Measurements from ENCODE around the gene PSTPIP2. TPM values are rescaled to one million over a fixed set of nuclear protein-coding genes. Genes with fewer than 3 reads are reported as not detected.

PSTPIP2 gene
- total RNA-seq, 4 donors from 2014 or later, result 6.5 to 10.7 (median 8.7) TPM

DNA sequence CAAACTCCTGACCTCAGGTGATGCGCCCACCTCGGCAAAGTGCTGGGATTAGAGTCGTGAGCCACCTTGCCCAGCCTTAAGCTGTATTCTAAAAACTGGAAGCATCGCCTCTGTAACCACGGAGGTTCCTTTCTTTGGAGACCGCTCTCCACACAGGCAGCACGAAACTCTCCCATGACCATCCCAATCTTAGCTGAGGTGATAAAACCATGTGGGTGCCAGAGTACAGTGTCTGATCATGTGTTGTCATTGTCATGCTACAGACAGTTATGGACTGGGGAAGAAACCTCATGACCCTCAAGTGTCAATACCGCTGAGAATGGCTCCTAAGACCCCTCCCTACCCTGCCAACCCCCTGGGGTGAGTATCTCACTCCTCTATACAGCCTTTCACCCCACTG is 63.5 kb downstream of the PSTPIP2 start:
- WGBS, 2 donors (ENCODE audit: low coverage in 1 of 2), result 100% methylated on average over 1 to 3 of the region's 8 CpGs
- peaks cover 0 to 34% of the 10 kb centered on the region in 2 donors for H3K36me3 ChIP-seq
- no peak overlapping the region for H3K4me3 ChIP-seq
- no peak overlapping the region for H3K27ac ChIP-seq
- no peaks in the 10 kb centered on the region for H3K4me1 ChIP-seq
- no peaks in the 10 kb centered on the region for H3K9me3 ChIP-seq
- H3K27me3 ChIP-seq, result no peaks in the 10 kb centered on the region
- TF ChIP-seq EP300 (IDR thresholded peaks at IDR 0.05), result no peak
- ATAC-seq, result no peak

- no peak for ATAC-seq
- 91 to 98% methylated on average over 3 to 5 of the region's 5 CpGs for WGBS, 2 donors (ENCODE audit: low coverage in 1 of 2)
- Histone ChIP-seq H3K4me1 (no peaks in the 10 kb centered on the region), H3K27me3 (no peaks in the 10 kb centered on the region), H3K4me3 (no peak overlapping the region), H3K36me3 (peaks cover 0 to 34% of the 10 kb centered on the region in 2 donors), H3K9me3 (peaks cover 0 to 9% (median 0%) of the 10 kb centered on the region in 3 donors), H3K27ac (no peak overlapping the region)
- TF ChIP-seq, protein P1, sequence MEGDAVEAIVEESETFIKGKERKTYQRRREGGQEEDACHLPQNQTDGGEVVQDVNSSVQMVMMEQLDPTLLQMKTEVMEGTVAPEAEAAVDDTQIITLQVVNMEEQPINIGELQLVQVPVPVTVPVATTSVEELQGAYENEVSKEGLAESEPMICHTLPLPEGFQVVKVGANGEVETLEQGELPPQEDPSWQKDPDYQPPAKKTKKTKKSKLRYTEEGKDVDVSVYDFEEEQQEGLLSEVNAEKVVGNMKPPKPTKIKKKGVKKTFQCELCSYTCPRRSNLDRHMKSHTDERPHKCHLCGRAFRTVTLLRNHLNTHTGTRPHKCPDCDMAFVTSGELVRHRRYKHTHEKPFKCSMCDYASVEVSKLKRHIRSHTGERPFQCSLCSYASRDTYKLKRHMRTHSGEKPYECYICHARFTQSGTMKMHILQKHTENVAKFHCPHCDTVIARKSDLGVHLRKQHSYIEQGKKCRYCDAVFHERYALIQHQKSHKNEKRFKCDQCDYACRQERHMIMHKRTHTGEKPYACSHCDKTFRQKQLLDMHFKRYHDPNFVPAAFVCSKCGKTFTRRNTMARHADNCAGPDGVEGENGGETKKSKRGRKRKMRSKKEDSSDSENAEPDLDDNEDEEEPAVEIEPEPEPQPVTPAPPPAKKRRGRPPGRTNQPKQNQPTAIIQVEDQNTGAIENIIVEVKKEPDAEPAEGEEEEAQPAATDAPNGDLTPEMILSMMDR (IDR thresholded peaks at IDR 0.05), result no peak
- TF ChIP-seq EP300 (IDR thresholded peaks at IDR 0.05), result no peak
- no peak for TF ChIP-seq POLR2AphosphoS5 (IDR thresholded peaks at IDR 0.05)
- no peak for TF ChIP-seq POLR2A (IDR thresholded peaks at IDR 0.05)
These were observed 64.9 kb downstream of the PSTPIP2 start for GRCh38 chr18:46007165-46007564.

- 80% methylated on average over 1 of the region's 1 CpG; no CpG with 5 or more reads in 1 of the 2 donors for WGBS, 2 donors (ENCODE audit: low coverage in 1 of 2)
- H3K4me1 ChIP-seq, result no peaks in the 10 kb centered on the region
These were observed 69.1 kb downstream of the PSTPIP2 start for GRCh38 chr18:46002934-46003333.

GRCh38 chr18:46001892-46002291 is 70.2 kb downstream of the PSTPIP2 start:
- Histone ChIP-seq H3K27me3 (no peaks in the 10 kb centered on the region), H3K36me3 (no peaks in the 10 kb centered on the region), H3K4me3 (no peak overlapping the region), H3K27ac (no peak overlapping the region), H3K9me3 (peaks cover 0 to 14% (median 0%) of the 10 kb centered on the region in 3 donors), H3K4me1 (no peaks in the 10 kb centered on the region)
- no peak for ATAC-seq
- TF ChIP-seq, protein P1 (IDR thresholded peaks at IDR 0.05), result no peak
- TF ChIP-seq POLR2AphosphoS5 (IDR thresholded peaks at IDR 0.05), result no peak
- no peak for TF ChIP-seq POLR2A (IDR thresholded peaks at IDR 0.05)
- TF ChIP-seq EP300 (IDR thresholded peaks at IDR 0.05), result no peak
- 90 to 94% methylated on average over 2 of the region's 2 CpGs for WGBS, 2 donors (ENCODE audit: low coverage in 1 of 2)

More at GRCh38 chr18:46002934-46003333, 69.1 kb downstream of the PSTPIP2 start:
- TF ChIP-seq POLR2AphosphoS5 (IDR thresholded peaks at IDR 0.05), result no peak
- no peak for TF ChIP-seq POLR2A (IDR thresholded peaks at IDR 0.05)
- TF ChIP-seq EP300 (IDR thresholded peaks at IDR 0.05), result no peak
- H3K27ac ChIP-seq, result no peak overlapping the region
- H3K4me3 ChIP-seq, result no peak overlapping the region
- H3K36me3 ChIP-seq, result peaks cover 0 to 7% of the 10 kb centered on the region in 2 donors
- H3K27me3 ChIP-seq, result no peaks in the 10 kb centered on the region
- ATAC-seq, result no peak
- H3K9me3 ChIP-seq, result peaks cover 0 to 14% (median 0%) of the 10 kb centered on the region in 3 donors

DNA sequence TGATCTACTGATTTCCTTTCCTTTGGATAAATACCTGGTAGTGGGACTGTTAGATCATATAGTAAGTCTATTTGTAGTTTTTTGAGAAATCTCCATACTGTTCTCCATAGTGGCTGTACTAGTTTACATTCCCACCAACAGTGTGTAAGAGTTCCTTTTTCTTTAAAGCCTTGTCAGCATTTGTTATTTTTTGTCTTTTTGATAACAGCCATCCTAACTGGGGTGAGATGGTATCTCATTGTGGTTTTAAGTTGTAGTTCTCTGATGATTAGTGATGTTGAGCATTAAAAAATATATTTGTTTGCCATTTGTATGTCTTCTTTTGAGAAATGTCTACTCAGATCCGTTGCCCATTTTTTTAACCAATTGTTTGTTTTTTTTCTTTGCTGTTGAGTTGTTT is 71.0 kb downstream of the PSTPIP2 start:
- Histone ChIP-seq H3K36me3 (peaks cover 0 to 2% of the 10 kb centered on the region in 2 donors), H3K27me3 (no peaks in the 10 kb centered on the region), H3K4me3 (no peak overlapping the region), H3K9me3 (peaks cover 0 to 14% (median 0%) of the 10 kb centered on the region in 3 donors), H3K27ac (no peak overlapping the region), H3K4me1 (no peaks in the 10 kb centered on the region)
- TF ChIP-seq POLR2AphosphoS5 (IDR thresholded peaks at IDR 0.05) (no peak), POLR2A (IDR thresholded peaks at IDR 0.05) (no peak)
- WGBS, 2 donors (ENCODE audit: low coverage in 1 of 2), result 75 to 100% methylated on average over 1 of the region's 1 CpG
- no peak for ATAC-seq

DNA sequence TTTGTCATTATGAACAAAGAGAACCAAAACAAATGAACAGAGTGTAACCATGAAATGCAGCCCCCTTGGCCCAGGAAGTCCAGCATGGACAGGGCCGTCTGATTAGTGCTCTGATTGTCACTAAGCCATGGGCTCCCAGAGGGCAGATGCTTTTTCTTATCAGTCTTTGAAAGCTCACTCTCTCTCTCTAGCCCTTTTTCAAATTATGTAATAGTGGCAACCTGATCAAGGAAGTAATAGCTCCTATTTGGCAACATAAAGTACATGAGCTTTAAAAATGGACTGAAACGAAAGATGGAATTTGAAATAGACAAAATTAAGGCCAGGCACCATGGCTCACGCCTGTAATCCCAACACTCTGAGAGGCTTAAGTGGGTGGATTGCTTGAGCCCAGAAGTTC is 72.5 kb downstream of the PSTPIP2 start:
- no peak for TF ChIP-seq EP300 (IDR thresholded peaks at IDR 0.05)
- TF ChIP-seq, protein P1 (IDR thresholded peaks at IDR 0.05), result no peak
- no peak for TF ChIP-seq POLR2A (IDR thresholded peaks at IDR 0.05)
- no peak for TF ChIP-seq POLR2AphosphoS5 (IDR thresholded peaks at IDR 0.05)
- Histone ChIP-seq H3K9me3 (peaks cover 0 to 14% (median 0%) of the 10 kb centered on the region in 3 donors), H3K36me3 (peaks cover 0 to 14% of the 10 kb centered on the region in 2 donors), H3K4me1 (no peaks in the 10 kb centered on the region), H3K27me3 (no peaks in the 10 kb centered on the region), H3K27ac (no peak overlapping the region), H3K4me3 (no peak overlapping the region)
- WGBS, 2 donors (ENCODE audit: low coverage in 1 of 2), result 91 to 97% methylated on average over 1 to 3 of the region's 3 CpGs
- ATAC-seq, result no peak

Measured in gastroesophageal sphincter (tissue), 4 donors.